D721Med (cell line): ENCODE measurements around the gene HIRA.

Source experiments
- DNase-seq: peaks from one replicate; pipeline ENCODE4 v3.0.0; 2011; ENCODE audit warnings: low spot score; ENCODE audit not compliant: insufficient read length
- FAIRE-seq: peaks from 2 replicates; lab custom pipeline; 2011; peaks lifted over from hg19 to GRCh38; lab: Jason Lieb, UNC
- CTCF ChIP-seq: IDR thresholded peaks from 2 replicates; pipeline ENCODE4 v1.5.1; 2012; ENCODE audit warnings: mild to moderate bottlenecking, control low read depth; ENCODE audit not compliant: insufficient read depth; ENCODE audit errors: missing control alignments

Gene HIRA

GRCh38 chr22:19429950-19430889, 1.3 kb downstream of the HIRA start:
- TF ChIP-seq CTCF = no peak
- DNase-seq (no peak), FAIRE-seq (no peak)

GRCh38 chr22:19424186-19424500, 7.4 kb downstream of the HIRA start:
- DNase-seq = no peak
- TF ChIP-seq CTCF = no peak
- FAIRE-seq = no peak

GRCh38 chr22:19422440-19423301, 8.9 kb downstream of the HIRA start:
- DNase-seq (no peak), FAIRE-seq (no peak)
- TF ChIP-seq CTCF = no peak

GRCh38 chr22:19420321-19420720, 11.2 kb downstream of the HIRA start:
- TF ChIP-seq CTCF = no peak
- DNase-seq (no peak), FAIRE-seq (no peak)

GRCh38 chr22:19419464-19420178, 11.9 kb downstream of the HIRA start:
- FAIRE-seq = no peak
- TF ChIP-seq CTCF = no peak
- DNase-seq = no peak

GRCh38 chr22:19419086-19419463, 12.5 kb downstream of the HIRA start:
- no peak for TF ChIP-seq CTCF
- DNase-seq (no peak), FAIRE-seq (no peak)
